GM21786 (cell line): ENCODE results near the gene CTNND2.

Experiments
- ATAC-seq: cut with Tn5 transposase; IDR thresholded peaks from one replicate; pipeline ENCODE4 v1.9.1; 2021; ENCODE audit not compliant: unreplicated experiment

Gene CTNND2

GRCh38 chr5:11000515-11001353 is 903.5 kb downstream of the CTNND2 start:
- no peak for ATAC-seq

GRCh38 chr5:10999714-11000113 is 904.5 kb downstream of the CTNND2 start:
- no peak for ATAC-seq

GRCh38 chr5:10995891-10996290 is 908.4 kb downstream of the CTNND2 start:
- no peak for ATAC-seq

GRCh38 chr5:10994091-10994986 is 909.9 kb downstream of the CTNND2 start:
- ATAC-seq = no peak

GRCh38 chr5:10990634-10991033 is 913.6 kb downstream of the CTNND2 start:
- no peak for ATAC-seq

- ATAC-seq = no peak
Observed at GRCh38 chr5:10989577-10990263, 914.5 kb downstream of the CTNND2 start.

- no peak for ATAC-seq
Observed at GRCh38 chr5:10988622-10989021, 915.6 kb downstream of the CTNND2 start.

- ATAC-seq = peak; percentile 93
Observed at GRCh38 chr5:10987925-10988504, 916.2 kb downstream of the CTNND2 start.

- no peak for ATAC-seq
Observed at GRCh38 chr5:10987276-10987924, 916.8 kb downstream of the CTNND2 start.

- ATAC-seq = no peak
Observed at GRCh38 chr5:10985721-10986110, 918.5 kb downstream of the CTNND2 start.

GRCh38 chr5:10985091-10985720 is 919.0 kb downstream of the CTNND2 start:
- ATAC-seq = no peak

- no peak for ATAC-seq
Observed at GRCh38 chr5:10984021-10984715, 920.1 kb downstream of the CTNND2 start.

GRCh38 chr5:10982626-10983025 is 921.6 kb downstream of the CTNND2 start:
- ATAC-seq = no peak

- ATAC-seq = no peak
Observed at GRCh38 chr5:10981932-10982331, 922.3 kb downstream of the CTNND2 start.

GRCh38 chr5:10977011-10977410 is 927.2 kb downstream of the CTNND2 start:
- no peak for ATAC-seq

- ATAC-seq = no peak
Observed at GRCh38 chr5:10975945-10976344, 928.3 kb downstream of the CTNND2 start.

- ATAC-seq = no peak
Observed at GRCh38 chr5:10974850-10975249, 929.4 kb downstream of the CTNND2 start.

GRCh38 chr5:10973316-10973715 is 930.9 kb downstream of the CTNND2 start:
- no peak for ATAC-seq

- no peak for ATAC-seq
Observed at GRCh38 chr5:10969684-10970180, 934.5 kb downstream of the CTNND2 start.
